BE2C (cell line): ENCODE data around the gene SELE.

Experiments
- DNase-seq: peaks from one replicate; pipeline ENCODE4 v3.0.0-alpha.2; 2020
- H3K27me3 ChIP-seq: fragments of 250-450 bp; sonication (Bioruptor Pico); 2 replicates; pipeline ENCODE4 v1.5.1; 2020; ENCODE audit warnings: mild to moderate bottlenecking
- H3K36me3 ChIP-seq: fragments of 250-450 bp; sonication (Bioruptor Pico); 2 replicates; pipeline ENCODE4 v1.5.1; 2020; ENCODE audit warnings: mild to moderate bottlenecking
- H3K4me1 ChIP-seq: fragments of 250-450 bp; sonication (Bioruptor Pico); 2 replicates; pipeline ENCODE4 v1.5.1; 2020
- H3K4me3 ChIP-seq: 2 replicates; pipeline ENCODE4 v1.5.1; 2011; ENCODE audit warnings: low read depth, low read length
- H3K9me3 ChIP-seq: fragments of 250-450 bp; sonication (Bioruptor Pico); 2 replicates; pipeline ENCODE4 v1.5.1; 2020
- TF ChIP-seq, protein P1 (sequence below): IDR thresholded peaks from 2 replicates; pipeline ENCODE4 v1.5.1; 2012; ENCODE audit warnings: mild to moderate bottlenecking, low read depth, low read length

The SELE gene

DNA sequence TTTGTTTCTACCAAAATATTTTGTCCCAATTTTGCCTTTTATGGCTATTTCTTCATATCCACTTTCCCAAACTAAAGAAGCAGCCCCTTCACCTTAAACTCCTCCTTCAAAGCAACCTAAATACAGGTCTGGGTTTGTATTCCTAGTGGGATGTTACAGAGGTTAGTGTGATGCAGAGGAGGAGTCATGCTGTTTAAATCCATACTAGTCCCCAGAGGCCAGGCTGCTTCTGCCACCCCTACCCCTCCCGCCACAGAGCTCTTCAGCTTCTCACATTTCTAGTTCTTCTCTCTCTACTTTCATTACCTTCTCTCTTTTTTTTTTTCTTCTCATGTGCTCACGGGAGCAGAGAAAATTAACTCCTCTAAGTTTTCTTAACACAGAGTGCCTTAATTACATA is 51.8 kb downstream of the SELE start:
- no peaks in the 10 kb centered on the region for H3K36me3 ChIP-seq
- DNase-seq: no peak
- peaks cover 9% of the 10 kb centered on the region for H3K27me3 ChIP-seq
- TF ChIP-seq, protein P1, sequence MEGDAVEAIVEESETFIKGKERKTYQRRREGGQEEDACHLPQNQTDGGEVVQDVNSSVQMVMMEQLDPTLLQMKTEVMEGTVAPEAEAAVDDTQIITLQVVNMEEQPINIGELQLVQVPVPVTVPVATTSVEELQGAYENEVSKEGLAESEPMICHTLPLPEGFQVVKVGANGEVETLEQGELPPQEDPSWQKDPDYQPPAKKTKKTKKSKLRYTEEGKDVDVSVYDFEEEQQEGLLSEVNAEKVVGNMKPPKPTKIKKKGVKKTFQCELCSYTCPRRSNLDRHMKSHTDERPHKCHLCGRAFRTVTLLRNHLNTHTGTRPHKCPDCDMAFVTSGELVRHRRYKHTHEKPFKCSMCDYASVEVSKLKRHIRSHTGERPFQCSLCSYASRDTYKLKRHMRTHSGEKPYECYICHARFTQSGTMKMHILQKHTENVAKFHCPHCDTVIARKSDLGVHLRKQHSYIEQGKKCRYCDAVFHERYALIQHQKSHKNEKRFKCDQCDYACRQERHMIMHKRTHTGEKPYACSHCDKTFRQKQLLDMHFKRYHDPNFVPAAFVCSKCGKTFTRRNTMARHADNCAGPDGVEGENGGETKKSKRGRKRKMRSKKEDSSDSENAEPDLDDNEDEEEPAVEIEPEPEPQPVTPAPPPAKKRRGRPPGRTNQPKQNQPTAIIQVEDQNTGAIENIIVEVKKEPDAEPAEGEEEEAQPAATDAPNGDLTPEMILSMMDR: no peak
- H3K9me3 ChIP-seq: no peaks in the 10 kb centered on the region
- no peaks in the 10 kb centered on the region for H3K4me1 ChIP-seq
- no peak overlapping the region for H3K4me3 ChIP-seq

DNA sequence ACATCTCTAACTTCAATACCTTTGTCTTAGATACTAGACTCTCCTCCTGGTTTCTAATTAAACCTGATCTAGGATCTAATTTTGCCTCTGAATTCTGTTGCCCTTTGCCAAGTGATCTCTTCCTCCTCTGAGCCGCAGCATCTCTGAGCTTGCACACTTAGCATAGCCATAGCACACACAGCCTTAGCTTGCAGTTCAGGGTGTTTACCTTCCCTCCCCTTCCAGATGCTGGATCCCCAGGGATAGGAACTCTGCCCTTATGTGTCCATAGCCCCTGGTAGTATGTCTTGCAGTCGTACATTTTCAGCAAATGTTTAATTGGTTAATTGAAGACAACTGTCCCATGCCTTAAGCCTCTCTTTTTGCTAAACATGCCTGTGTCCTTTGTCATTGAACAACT is 52.7 kb downstream of the SELE start:
- TF ChIP-seq, protein P1: no peak
- Histone ChIP-seq H3K9me3 (no peaks in the 10 kb centered on the region), H3K4me3 (no peak overlapping the region), H3K36me3 (no peaks in the 10 kb centered on the region), H3K4me1 (no peaks in the 10 kb centered on the region), H3K27me3 (peaks cover 9% of the 10 kb centered on the region)
- DNase-seq: no peak

DNA sequence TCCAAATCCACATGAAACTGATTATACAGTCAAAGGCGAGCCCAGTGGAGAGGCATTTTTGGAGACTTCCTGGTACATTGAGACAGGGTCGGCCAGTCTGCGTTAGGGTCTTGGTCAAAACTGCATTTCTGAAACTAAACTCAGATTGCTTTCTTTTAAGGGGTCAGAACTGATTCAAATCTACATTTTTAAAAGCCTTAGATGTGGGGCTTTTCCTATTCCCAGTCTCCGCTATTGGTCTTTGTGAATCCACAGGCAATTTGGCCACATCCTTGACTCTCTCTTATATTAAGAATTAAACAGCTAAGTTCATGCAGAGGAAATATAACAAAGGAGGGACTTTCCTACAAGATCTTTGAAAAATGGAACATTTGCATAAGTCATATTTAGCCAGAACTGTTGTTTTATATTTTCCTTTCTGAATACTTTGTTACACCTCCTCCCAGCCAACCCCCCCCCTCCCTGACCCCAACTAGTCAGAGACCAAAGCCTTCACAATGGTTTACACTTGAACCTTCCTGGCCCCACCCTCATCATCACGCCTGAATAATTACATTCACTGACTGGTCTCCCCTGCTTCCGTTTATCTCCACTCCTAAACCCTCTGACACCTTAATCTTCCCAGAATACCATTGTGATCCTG is 53.4 kb downstream of the SELE start:
- no peak for DNase-seq
- H3K4me1 ChIP-seq: no peaks in the 10 kb centered on the region
- no peaks in the 10 kb centered on the region for H3K9me3 ChIP-seq
- TF ChIP-seq, protein P1: no peak
- no peaks in the 10 kb centered on the region for H3K36me3 ChIP-seq
- H3K4me3 ChIP-seq: no peak overlapping the region
- H3K27me3 ChIP-seq: peaks cover 9% of the 10 kb centered on the region

DNA sequence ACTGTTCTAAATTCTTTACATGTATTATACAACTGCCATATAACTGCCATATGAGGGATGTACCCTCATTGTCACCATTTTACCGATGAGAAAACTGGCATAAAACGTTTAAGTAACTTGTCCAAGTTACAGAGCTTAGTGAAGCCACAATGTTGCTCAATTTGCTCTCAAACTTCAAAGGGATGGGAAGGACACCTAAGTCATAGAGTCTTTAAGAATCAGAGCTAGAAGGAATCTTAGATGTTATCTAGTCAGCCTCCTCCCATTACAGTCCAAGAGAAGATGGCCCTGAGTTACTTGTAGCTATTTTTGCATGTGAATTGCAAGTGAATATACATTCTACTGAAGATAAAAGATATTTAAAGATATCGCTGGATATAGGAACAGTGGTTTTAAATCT is 54.2 kb downstream of the SELE start:
- H3K4me1 ChIP-seq: no peaks in the 10 kb centered on the region
- H3K27me3 ChIP-seq: peaks cover 9% of the 10 kb centered on the region
- no peaks in the 10 kb centered on the region for H3K36me3 ChIP-seq
- H3K9me3 ChIP-seq: no peaks in the 10 kb centered on the region
- TF ChIP-seq, protein P1: no peak
- no peak overlapping the region for H3K4me3 ChIP-seq
- DNase-seq: no peak

DNA sequence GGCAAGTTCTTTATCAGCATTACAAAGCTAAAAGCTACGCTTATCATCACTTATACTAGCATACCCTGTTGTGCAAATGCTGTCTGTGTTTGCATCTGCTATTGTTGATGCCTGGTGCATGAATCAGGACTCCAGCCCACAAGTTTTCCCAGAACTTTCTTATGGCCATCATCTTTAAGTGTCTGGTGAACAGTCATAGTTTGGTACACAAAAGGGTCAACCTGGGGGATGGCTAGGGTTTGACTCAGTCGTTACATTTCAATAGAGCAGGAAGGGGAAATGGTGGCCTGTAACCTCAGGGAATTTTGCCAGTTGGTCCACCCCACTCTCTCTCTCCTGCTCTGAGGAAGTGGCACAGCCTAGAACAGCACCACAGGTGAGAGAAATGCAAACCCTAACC is 57.9 kb downstream of the SELE start:
- Histone ChIP-seq H3K36me3 (no peaks in the 10 kb centered on the region), H3K27me3 (0 out of 2 replicates have a peak, but pooled peaks cover under 1% of the 10 kb centered on the region), H3K4me3 (no peak overlapping the region), H3K9me3 (no peaks in the 10 kb centered on the region), H3K4me1 (no peaks in the 10 kb centered on the region)
- DNase-seq: no peak
- TF ChIP-seq, protein P1: no peak
